Activated CD8-positive, alpha-beta memory T cell treated with anti-CD3 and anti-CD28 coated beads for 1 hour (primary cell): Measurements from ENCODE around the gene CFLAR.
"Not testable (repeated sequence)": the region's sequence is repeated elsewhere in the genome, so short reads cannot be mapped to it uniquely, and the experiment has no call there.

ENCODE experiments used
- DNase-seq, 2 donors: peaks; one replicate each; pipeline ENCODE4 v3.0.0-alpha.2; 2020; ENCODE audit warnings: low read depth in 1 of 2; ENCODE audit errors: extremely low read depth in 1 of 2

CFLAR gene

GRCh38 chr2:201174687-201175086 is 58.7 kb downstream of the CFLAR start:
- DNase-seq: no peak

GRCh38 chr2:201176081-201176481 is 60.1 kb downstream of the CFLAR start:
- no peak for DNase-seq

- DNase-seq: no peak
These were observed 64.0 kb downstream of the CFLAR start for GRCh38 chr2:201180010-201180409.

- DNase-seq: no peak
These were observed 66.8 kb downstream of the CFLAR start, which contains the start of gene CASP10 for GRCh38 chr2:201182650-201183364. CASP10 (plus strand) TSS chr2:201183141; CDS start chr2:201185778, 2,637 bp downstream.

GRCh38 chr2:201183365-201183727 is 67.4 kb downstream of the CFLAR start:
- no peak for DNase-seq

- DNase-seq: not testable (repeated sequence)
These were observed 67.9 kb downstream of the CFLAR start for GRCh38 chr2:201183835-201184234.

GRCh38 chr2:201184248-201184647 is 68.3 kb downstream of the CFLAR start:
- DNase-seq: not testable (repeated sequence)

- no peak for DNase-seq
These were observed 69.9 kb downstream of the CFLAR start for GRCh38 chr2:201185863-201186262.

GRCh38 chr2:201186982-201187381 is 71.0 kb downstream of the CFLAR start:
- DNase-seq: no peak

GRCh38 chr2:201188449-201188848 is 72.5 kb downstream of the CFLAR start:
- DNase-seq: no peak

GRCh38 chr2:201191132-201191875 is 75.3 kb downstream of the CFLAR start:
- DNase-seq: no peak

- DNase-seq: no peak
These were observed 78.1 kb downstream of the CFLAR start for GRCh38 chr2:201194097-201194496.

- no peak for DNase-seq
These were observed 79.4 kb downstream of the CFLAR start for GRCh38 chr2:201195331-201195730.

GRCh38 chr2:201196003-201196402 is 80.0 kb downstream of the CFLAR start:
- DNase-seq: no peak

- DNase-seq: no peak
These were observed 80.8 kb downstream of the CFLAR start for GRCh38 chr2:201196803-201197202.

GRCh38 chr2:201197781-201198180 is 81.8 kb downstream of the CFLAR start:
- DNase-seq: no peak

GRCh38 chr2:201199847-201200246 is 83.9 kb downstream of the CFLAR start:
- no peak for DNase-seq

- DNase-seq: no peak
These were observed 84.4 kb downstream of the CFLAR start for GRCh38 chr2:201200345-201200744.

- DNase-seq: no peak
These were observed 85.4 kb downstream of the CFLAR start for GRCh38 chr2:201201371-201201770.

GRCh38 chr2:201203916-201204654 is 88.1 kb downstream of the CFLAR start:
- no peak for DNase-seq

GRCh38 chr2:201204655-201205514 is 88.9 kb downstream of the CFLAR start:
- no peak for DNase-seq
